WERI-Rb-1 (cell line): Measurements from ENCODE around the gene S100PBP.

Experiments
- DNase-seq: peaks from one replicate; pipeline ENCODE4 v3.0.0-alpha.2; 2020
- H3K27ac ChIP-seq: fragments of 250-450 bp; sonication (Bioruptor Pico); 2 replicates; pipeline ENCODE4 v1.5.1; 2020; ENCODE audit warnings: mild to moderate bottlenecking, moderate library complexity
- H3K27me3 ChIP-seq: fragments of 250-450 bp; sonication (Bioruptor Pico); 2 replicates; pipeline ENCODE4 v1.5.1; 2021; ENCODE audit warnings: mild to moderate bottlenecking, low read depth, moderate library complexity; ENCODE audit not compliant: insufficient read depth, severe bottlenecking
- H3K36me3 ChIP-seq: fragments of 250-450 bp; sonication (Bioruptor Pico); 2 replicates; pipeline ENCODE4 v1.5.1; 2020; ENCODE audit warnings: mild to moderate bottlenecking, moderate library complexity
- H3K4me3 ChIP-seq: 2 replicates; pipeline ENCODE4 v1.5.1; 2011; ENCODE audit warnings: low read depth, mild to moderate bottlenecking, control low read depth, low read length
- H3K9me3 ChIP-seq: fragments of 250-450 bp; sonication (Bioruptor Pico); 2 replicates; pipeline ENCODE4 v1.5.1; 2021; ENCODE audit warnings: mild to moderate bottlenecking, moderate library complexity; ENCODE audit not compliant: severe bottlenecking
- TF ChIP-seq, protein P1 (sequence below): IDR thresholded peaks from 2 replicates; pipeline ENCODE4 v1.5.1; 2011; ENCODE audit warnings: low read depth, mild to moderate bottlenecking, control low read depth, inconsistent platforms, low read length

The S100PBP gene

DNA sequence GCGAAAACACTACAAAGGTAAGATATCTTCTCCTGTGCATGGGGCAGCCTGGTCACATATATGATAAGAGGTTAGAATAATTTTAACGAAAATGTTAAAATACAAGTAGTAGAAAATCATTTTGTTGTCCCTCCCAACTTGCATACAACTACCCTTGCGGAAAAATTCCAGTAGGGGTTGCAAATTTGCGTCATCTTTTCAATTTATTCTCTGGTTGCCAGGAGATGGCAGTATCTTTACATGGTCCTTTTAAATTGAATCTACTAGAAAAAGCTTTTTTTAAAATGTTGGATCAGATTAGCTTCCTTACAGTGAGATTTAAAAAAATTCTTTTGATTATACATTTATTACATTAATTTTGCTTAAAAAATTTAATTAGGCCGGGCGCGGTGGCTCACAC lies 10.9 kb downstream of the S100PBP start:
- no peak overlapping the region for H3K4me3 ChIP-seq
- H3K36me3 ChIP-seq = peaks cover 80% of the 10 kb centered on the region
- no peaks in the 10 kb centered on the region for H3K9me3 ChIP-seq
- TF ChIP-seq, protein P1, sequence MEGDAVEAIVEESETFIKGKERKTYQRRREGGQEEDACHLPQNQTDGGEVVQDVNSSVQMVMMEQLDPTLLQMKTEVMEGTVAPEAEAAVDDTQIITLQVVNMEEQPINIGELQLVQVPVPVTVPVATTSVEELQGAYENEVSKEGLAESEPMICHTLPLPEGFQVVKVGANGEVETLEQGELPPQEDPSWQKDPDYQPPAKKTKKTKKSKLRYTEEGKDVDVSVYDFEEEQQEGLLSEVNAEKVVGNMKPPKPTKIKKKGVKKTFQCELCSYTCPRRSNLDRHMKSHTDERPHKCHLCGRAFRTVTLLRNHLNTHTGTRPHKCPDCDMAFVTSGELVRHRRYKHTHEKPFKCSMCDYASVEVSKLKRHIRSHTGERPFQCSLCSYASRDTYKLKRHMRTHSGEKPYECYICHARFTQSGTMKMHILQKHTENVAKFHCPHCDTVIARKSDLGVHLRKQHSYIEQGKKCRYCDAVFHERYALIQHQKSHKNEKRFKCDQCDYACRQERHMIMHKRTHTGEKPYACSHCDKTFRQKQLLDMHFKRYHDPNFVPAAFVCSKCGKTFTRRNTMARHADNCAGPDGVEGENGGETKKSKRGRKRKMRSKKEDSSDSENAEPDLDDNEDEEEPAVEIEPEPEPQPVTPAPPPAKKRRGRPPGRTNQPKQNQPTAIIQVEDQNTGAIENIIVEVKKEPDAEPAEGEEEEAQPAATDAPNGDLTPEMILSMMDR = no peak
- H3K27me3 ChIP-seq = no peaks in the 10 kb centered on the region
- H3K27ac ChIP-seq = no peak overlapping the region
- DNase-seq = no peak

GRCh38 chr1:32830092-32830852 lies 12.8 kb downstream of the S100PBP start:
- Histone ChIP-seq H3K27me3 (no peaks in the 10 kb centered on the region), H3K4me3 (no peak overlapping the region), H3K36me3 (peaks cover 93% of the 10 kb centered on the region), H3K27ac (no peak overlapping the region), H3K9me3 (no peaks in the 10 kb centered on the region)
- TF ChIP-seq, protein P1 = no peak
- no peak for DNase-seq

DNA sequence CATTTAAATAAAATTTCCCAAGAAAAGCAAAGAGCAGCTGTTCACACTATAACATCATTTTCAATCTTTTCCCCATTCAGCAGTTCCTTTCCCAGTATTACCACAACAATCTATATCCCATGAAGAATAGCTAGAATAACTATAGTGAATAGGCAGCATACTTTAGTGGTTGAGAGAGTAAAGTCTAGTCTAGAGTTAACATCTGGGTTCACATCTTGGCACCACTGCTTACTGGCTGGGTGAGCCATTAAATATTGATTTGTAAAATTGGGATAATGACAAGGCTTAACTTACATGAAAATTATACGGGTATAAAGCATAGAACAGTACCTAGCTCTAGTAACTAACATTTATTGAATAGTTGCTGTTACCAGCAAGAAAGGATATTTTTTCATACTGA lies 14.4 kb downstream of the S100PBP start:
- TF ChIP-seq, protein P1 = no peak
- peaks cover 86% of the 10 kb centered on the region for H3K36me3 ChIP-seq

GRCh38 chr1:32848354-32849063 lies 31.1 kb downstream of the S100PBP start:
- Histone ChIP-seq H3K9me3 (no peaks in the 10 kb centered on the region), H3K36me3 (peaks cover 41% of the 10 kb centered on the region), H3K4me3 (no peak overlapping the region), H3K27ac (no peak overlapping the region), H3K27me3 (no peaks in the 10 kb centered on the region)
- DNase-seq = no peak
- TF ChIP-seq, protein P1 = no peak

More for the DNA sequence above, 14.4 kb downstream of the S100PBP start:
- Histone ChIP-seq H3K27me3 (no peaks in the 10 kb centered on the region), H3K27ac (no peak overlapping the region), H3K9me3 (no peaks in the 10 kb centered on the region), H3K4me3 (no peak overlapping the region)
- DNase-seq = no peak

GRCh38 chr1:32855861-32856617 lies 38.6 kb downstream of the S100PBP start:
- TF ChIP-seq, protein P1 = no peak
- Histone ChIP-seq H3K9me3 (no peaks in the 10 kb centered on the region), H3K27ac (no peak overlapping the region), H3K4me3 (no peak overlapping the region), H3K36me3 (peaks cover 63% of the 10 kb centered on the region), H3K27me3 (no peaks in the 10 kb centered on the region)
- no peak for DNase-seq
